ENCODE results near the gene TMEM134. TPM values are rescaled to one million over a fixed set of nuclear protein-coding genes. Genes with fewer than 3 reads are reported as not detected.

Gene TMEM134
- total and polyA plus RNA-seq, 2 donors (not counting 3 experiments of a cell fraction or from before 2014, with no cell fraction given), result 33.4 to 207 TPM

- dilution Hi-C loops (cut with MboI; ENCODE audit: extremely low pct_ligation_motif_present, low sequenced_read_pairs) (no loop called here), intact Hi-C loops (cut with micrococcal nuclease) (no loop called here)
- Histone ChIP-seq H4K20me1 (replicated peaks; ENCODE audit: control insufficient read depth, extremely low read depth, insufficient read depth, low read length) (no peaks in the 10 kb centered on the region), H3K36me3 (ENCODE audit: control insufficient read depth in 2 of 2, extremely low read depth in 1 of 2, insufficient read depth in 2 of 2, low read length in 2 of 2) (no peaks in the 10 kb centered on the region), H3K27me3 (ENCODE audit: control insufficient read depth in 2 of 2, insufficient read depth in 2 of 2, low read length in 2 of 2) (peaks cover 0 to 10% of the 10 kb centered on the region in 2 experiments), H2AFZ (ENCODE audit: low read depth, low read length) (no peak overlapping the region), H3K9ac (replicated peaks; ENCODE audit: extremely low read depth, insufficient read depth, low read length) (no peak overlapping the region), H3K4me1 (ENCODE audit: control insufficient read depth, extremely low read depth, insufficient read depth, low read length) (peaks cover 4% of the 10 kb centered on the region), H3K79me2 (ENCODE audit: control insufficient read depth, insufficient read depth, low read length) (no peaks in the 10 kb centered on the region), H3K4me2 (ENCODE audit: insufficient read depth, low read length) (no peak overlapping the region), H3K27ac (ENCODE audit: insufficient read depth, low read depth, low read length) (no peak overlapping the region), H3K9me3 (replicated peaks; ENCODE audit: control insufficient read depth, insufficient read depth, low read length) (no peaks in the 10 kb centered on the region), H3K4me3 (replicated peaks in 1 of 3; ENCODE audit: insufficient read depth in 1 of 3, low read depth in 1 of 3, low read length in 3 of 3) (no peak overlapping the region), H3K9me1 (replicated peaks; ENCODE audit: control insufficient read depth, extremely low read depth, insufficient read depth, low read length) (no peaks in the 10 kb centered on the region)
- peak; percentile 18 for DNase-seq (ENCODE audit: low read depth, low spot score)
- CTCF ChIA-PET, result no interaction called here
- TF ChIP-seq POLR2A (IDR thresholded peaks at IDR 0.05; ENCODE audit: low read depth, low read length) (no peak), GATA2 (IDR thresholded peaks at IDR 0.05; ENCODE audit: insufficient read depth, insufficient read length, low read depth, low read length) (no peak), JUN (IDR thresholded peaks at IDR 0.05; ENCODE audit: borderline replicate concordance, insufficient read depth, insufficient read length, low read depth) (no peak), POLR2AphosphoS5 (IDR thresholded peaks at IDR 0.05; ENCODE audit: insufficient read depth, low read depth, low read length) (no peak), EZH2 (IDR thresholded peaks at IDR 0.05; ENCODE audit: borderline replicate concordance, low read depth, low read length, severe bottlenecking) (no peak), FOS (IDR thresholded peaks at IDR 0.05; ENCODE audit: borderline replicate concordance, insufficient read depth, low read length) (no peak), MYC (IDR thresholded peaks at IDR 0.05; ENCODE audit: low read depth, low read length) (no peak)
- TF ChIP-seq, protein P1, sequence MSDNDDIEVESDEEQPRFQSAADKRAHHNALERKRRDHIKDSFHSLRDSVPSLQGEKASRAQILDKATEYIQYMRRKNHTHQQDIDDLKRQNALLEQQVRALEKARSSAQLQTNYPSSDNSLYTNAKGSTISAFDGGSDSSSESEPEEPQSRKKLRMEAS (IDR thresholded peaks at IDR 0.05; ENCODE audit: insufficient read depth, insufficient read length), result no peak
- TF ChIP-seq, protein P2, sequence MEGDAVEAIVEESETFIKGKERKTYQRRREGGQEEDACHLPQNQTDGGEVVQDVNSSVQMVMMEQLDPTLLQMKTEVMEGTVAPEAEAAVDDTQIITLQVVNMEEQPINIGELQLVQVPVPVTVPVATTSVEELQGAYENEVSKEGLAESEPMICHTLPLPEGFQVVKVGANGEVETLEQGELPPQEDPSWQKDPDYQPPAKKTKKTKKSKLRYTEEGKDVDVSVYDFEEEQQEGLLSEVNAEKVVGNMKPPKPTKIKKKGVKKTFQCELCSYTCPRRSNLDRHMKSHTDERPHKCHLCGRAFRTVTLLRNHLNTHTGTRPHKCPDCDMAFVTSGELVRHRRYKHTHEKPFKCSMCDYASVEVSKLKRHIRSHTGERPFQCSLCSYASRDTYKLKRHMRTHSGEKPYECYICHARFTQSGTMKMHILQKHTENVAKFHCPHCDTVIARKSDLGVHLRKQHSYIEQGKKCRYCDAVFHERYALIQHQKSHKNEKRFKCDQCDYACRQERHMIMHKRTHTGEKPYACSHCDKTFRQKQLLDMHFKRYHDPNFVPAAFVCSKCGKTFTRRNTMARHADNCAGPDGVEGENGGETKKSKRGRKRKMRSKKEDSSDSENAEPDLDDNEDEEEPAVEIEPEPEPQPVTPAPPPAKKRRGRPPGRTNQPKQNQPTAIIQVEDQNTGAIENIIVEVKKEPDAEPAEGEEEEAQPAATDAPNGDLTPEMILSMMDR (IDR thresholded peaks at IDR 0.05; ENCODE audit: extremely low read depth in 1 of 2, insufficient read depth in 1 of 2, low read depth in 1 of 2, low read length in 2 of 2), result no peak
- POLR2A ChIA-PET, result no interaction called here
- FAIRE-seq, result no peak
- no TSS peak for BruUV-seq (replicated peaks)
These were observed 52.4 kb downstream of the TMEM134 start for GRCh38 chr11:67416416-67417335.
